Calu3 (cell line): ENCODE measurements around the gene EPSTI1. TPM values are rescaled to one million over a fixed set of nuclear protein-coding genes. Genes with fewer than 3 reads are reported as not detected.

ENCODE experiments used
- BruUV-seq: library from RNA; stranded (reverse); fragments of 400-500 nt; replicated peaks from 2 replicates; lab custom pipeline; 2021; lab: Mats Ljungman, UMichigan
- CTCF ChIA-PET: fragments of 300-600 bp; sonication (Branson Sonifier 250); formaldehyde crosslinking; loops from one replicate; lab custom pipeline; 2022; ENCODE audit warnings: antibody characterized with exemption; lab: Charles Lee
- DNase-seq: peaks from one replicate; pipeline ENCODE4 v3.0.0; 2022
- H3K27ac Mint-ChIP-seq: one replicate; pipeline ENCODE4 v1.8.0; 2022; ENCODE audit warnings: mixed read lengths; ENCODE audit not compliant: unreplicated experiment
- H3K27me3 Mint-ChIP-seq: one replicate; pipeline ENCODE4 v1.8.0; 2022; ENCODE audit warnings: mixed read lengths; ENCODE audit not compliant: unreplicated experiment
- H3K36me3 Mint-ChIP-seq: one replicate; pipeline ENCODE4 v1.8.0; 2022; ENCODE audit warnings: mild to moderate bottlenecking, moderate library complexity, mixed read lengths; ENCODE audit not compliant: insufficient read depth, unreplicated experiment
- H3K4me1 Mint-ChIP-seq: one replicate; pipeline ENCODE4 v1.8.0; 2022; ENCODE audit warnings: mild to moderate bottlenecking, low read depth, mixed read lengths; ENCODE audit not compliant: unreplicated experiment
- H3K4me3 Mint-ChIP-seq: one replicate; pipeline ENCODE4 v1.8.0; 2022; ENCODE audit warnings: mild to moderate bottlenecking, low read depth, moderate library complexity, mixed read lengths; ENCODE audit not compliant: unreplicated experiment
- H3K9me3 Mint-ChIP-seq: one replicate; pipeline ENCODE4 v1.8.0; 2022; ENCODE audit warnings: low read depth, mixed read lengths; ENCODE audit not compliant: unreplicated experiment
- CTCF ChIP-seq: fragments of 200-600 bp; IDR thresholded peaks from one replicate; pipeline ENCODE4 v1.8.0; 2022; ENCODE audit warnings: antibody characterized with exemption; ENCODE audit not compliant: unreplicated experiment
- intact Hi-C: fragments of 100-400 bp; cut with micrococcal nuclease; formaldehyde crosslinking; loops from one replicate; pipeline ENCODE4 v1.10.0; 2022; ENCODE audit not compliant: unreplicated experiment
- total RNA-seq: library from RNA; stranded (reverse); gene quantifications from 2 replicates; pipeline ENCODE4 v1.2.3, GENCODE V29; 2022

EPSTI1 gene
- total RNA-seq, 1 experiment from 2014 or later: 11.5 TPM

GRCh38 chr13:42981317-42981716 is 10.7 kb downstream of the EPSTI1 start:
- BruUV-seq: no TSS peak
- intact Hi-C loops: no loop called here

GRCh38 chr13:42977219-42977659 is 14.8 kb downstream of the EPSTI1 start:
- Mint-ChIP-seq H3K27ac (peak overlapping the region; percentile 63), H3K27me3 (no peaks in the 10 kb centered on the region), H3K9me3 (no peaks in the 10 kb centered on the region), H3K4me1 (peaks cover 22% of the 10 kb centered on the region), H3K36me3 (no peaks in the 10 kb centered on the region), H3K4me3 (no peak overlapping the region)
- no peak for TF ChIP-seq CTCF
- DNase-seq: no peak
- CTCF ChIA-PET: no interaction called here
- BruUV-seq: no TSS peak
- intact Hi-C loops: no loop called here

More at GRCh38 chr13:42981317-42981716, 10.7 kb downstream of the EPSTI1 start:
- Mint-ChIP-seq H3K4me1 (peaks cover 52% of the 10 kb centered on the region), H3K9me3 (no peaks in the 10 kb centered on the region), H3K36me3 (no peaks in the 10 kb centered on the region), H3K27ac (no peak overlapping the region), H3K27me3 (no peaks in the 10 kb centered on the region), H3K4me3 (no peak overlapping the region)
- TF ChIP-seq CTCF: no peak
- DNase-seq: no peak
- CTCF ChIA-PET: no interaction called here

- no peak overlapping the region for H3K4me3 Mint-ChIP-seq
- BruUV-seq: no TSS peak
- H3K4me1 Mint-ChIP-seq: peaks cover 13% of the 10 kb centered on the region
- CTCF ChIA-PET: interaction anchor here (0.5 kb wide), 1 partner anchor 21 kb away, joined by 3 read pairs; no protein-coding TSS in a partner anchor
- intact Hi-C loops: no loop called here
- no peaks in the 10 kb centered on the region for H3K36me3 Mint-ChIP-seq
- no peak for DNase-seq
- H3K27ac Mint-ChIP-seq: no peak overlapping the region
- TF ChIP-seq CTCF: no peak
- H3K27me3 Mint-ChIP-seq: no peaks in the 10 kb centered on the region
- H3K9me3 Mint-ChIP-seq: no peaks in the 10 kb centered on the region
These were observed 16.0 kb downstream of the EPSTI1 start for GRCh38 chr13:42976066-42976465.

GRCh38 chr13:42973581-42973980 is 18.5 kb downstream of the EPSTI1 start:
- Mint-ChIP-seq H3K27me3 (no peaks in the 10 kb centered on the region), H3K27ac (no peak overlapping the region), H3K4me1 (peaks cover 22% of the 10 kb centered on the region), H3K9me3 (no peaks in the 10 kb centered on the region), H3K36me3 (peaks cover 9% of the 10 kb centered on the region), H3K4me3 (no peak overlapping the region)
- no TSS peak for BruUV-seq
- DNase-seq: no peak
- TF ChIP-seq CTCF: no peak
- CTCF ChIA-PET: no interaction called here
- intact Hi-C loops: loop anchor here (5.0 kb wide), 1 partner anchor 84 kb away; no protein-coding TSS in a partner anchor
